ENCODE results near the gene KCNG2. TPM values are rescaled to one million over a fixed set of nuclear protein-coding genes. Genes with fewer than 3 reads are reported as not detected.

Gene KCNG2
- total RNA-seq, 4 donors from 2014 or later = 0.27 TPM; not detected in 3

DNA sequence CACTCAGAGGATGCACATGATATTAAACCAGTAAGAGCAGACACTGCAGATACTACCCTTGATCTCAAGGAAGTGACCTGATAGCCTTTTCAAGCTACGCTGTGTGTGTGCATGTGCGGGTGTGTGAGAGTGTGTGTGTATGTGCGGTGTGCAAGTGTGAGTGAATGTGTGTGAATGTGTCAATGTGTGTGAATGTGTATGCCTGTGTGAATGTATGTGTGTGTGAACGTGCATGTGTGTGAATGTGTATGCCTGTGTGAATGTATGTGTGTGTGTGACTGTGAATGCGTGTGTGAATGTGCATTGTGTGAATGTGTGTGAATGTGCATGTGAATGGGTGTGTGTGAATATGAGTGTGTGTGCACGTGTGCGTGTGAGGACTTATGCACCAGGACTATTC is 53.8 kb downstream of the KCNG2 start:
- Histone ChIP-seq H3K9me3 (no peaks in the 10 kb centered on the region), H3K4me3 (no peak overlapping the region), H3K27ac (no peak overlapping the region), H3K27me3 (peaks cover 46% of the 10 kb centered on the region), H3K36me3 (no peaks in the 10 kb centered on the region), H3K4me1 (peaks cover 0 to 2% (median 0%) of the 10 kb centered on the region in 3 donors)
- ATAC-seq = no peak
- TF ChIP-seq POLR2A (IDR thresholded peaks at IDR 0.05) = no peak
- no peak for TF ChIP-seq EP300 (IDR thresholded peaks at IDR 0.05)
- TF ChIP-seq POLR2AphosphoS5 (IDR thresholded peaks at IDR 0.05) = no peak
- TF ChIP-seq, protein P1, sequence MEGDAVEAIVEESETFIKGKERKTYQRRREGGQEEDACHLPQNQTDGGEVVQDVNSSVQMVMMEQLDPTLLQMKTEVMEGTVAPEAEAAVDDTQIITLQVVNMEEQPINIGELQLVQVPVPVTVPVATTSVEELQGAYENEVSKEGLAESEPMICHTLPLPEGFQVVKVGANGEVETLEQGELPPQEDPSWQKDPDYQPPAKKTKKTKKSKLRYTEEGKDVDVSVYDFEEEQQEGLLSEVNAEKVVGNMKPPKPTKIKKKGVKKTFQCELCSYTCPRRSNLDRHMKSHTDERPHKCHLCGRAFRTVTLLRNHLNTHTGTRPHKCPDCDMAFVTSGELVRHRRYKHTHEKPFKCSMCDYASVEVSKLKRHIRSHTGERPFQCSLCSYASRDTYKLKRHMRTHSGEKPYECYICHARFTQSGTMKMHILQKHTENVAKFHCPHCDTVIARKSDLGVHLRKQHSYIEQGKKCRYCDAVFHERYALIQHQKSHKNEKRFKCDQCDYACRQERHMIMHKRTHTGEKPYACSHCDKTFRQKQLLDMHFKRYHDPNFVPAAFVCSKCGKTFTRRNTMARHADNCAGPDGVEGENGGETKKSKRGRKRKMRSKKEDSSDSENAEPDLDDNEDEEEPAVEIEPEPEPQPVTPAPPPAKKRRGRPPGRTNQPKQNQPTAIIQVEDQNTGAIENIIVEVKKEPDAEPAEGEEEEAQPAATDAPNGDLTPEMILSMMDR (IDR thresholded peaks at IDR 0.05) = no peak
- 81 to 91% methylated on average over 6 to 7 of the region's 7 CpGs for WGBS, 2 donors (ENCODE audit: low coverage in 1 of 2)

- TF ChIP-seq POLR2A (IDR thresholded peaks at IDR 0.05) = no peak
- no peak for TF ChIP-seq EP300 (IDR thresholded peaks at IDR 0.05)
- TF ChIP-seq, protein P1 (IDR thresholded peaks at IDR 0.05) = no peak
- TF ChIP-seq POLR2AphosphoS5 (IDR thresholded peaks at IDR 0.05) = no peak
- no peak overlapping the region for H3K27ac ChIP-seq
Measured at GRCh38 chr18:79851950-79852349, 54.2 kb downstream of the KCNG2 start.

GRCh38 chr18:79852561-79853302 is 55.0 kb downstream of the KCNG2 start:
- Histone ChIP-seq H3K36me3 (no peaks in the 10 kb centered on the region), H3K27me3 (peaks cover 50% of the 10 kb centered on the region), H3K4me1 (peaks cover 0 to 12% (median 0%) of the 10 kb centered on the region in 3 donors), H3K4me3 (no peak overlapping the region), H3K9me3 (no peaks in the 10 kb centered on the region), H3K27ac (no peak overlapping the region)
- ATAC-seq = no peak
- TF ChIP-seq, protein P1 (IDR thresholded peaks at IDR 0.05) = no peak
- TF ChIP-seq POLR2AphosphoS5 (IDR thresholded peaks at IDR 0.05) = no peak
- WGBS, 2 donors (ENCODE audit: low coverage in 1 of 2) = 80 to 90% methylated on average over 2 to 7 of the region's 33 CpGs

More at GRCh38 chr18:79851950-79852349, 54.2 kb downstream of the KCNG2 start:
- Histone ChIP-seq H3K9me3 (no peaks in the 10 kb centered on the region), H3K27me3 (peaks cover 50% of the 10 kb centered on the region), H3K4me1 (peaks cover 0 to 5% (median 0%) of the 10 kb centered on the region in 3 donors), H3K4me3 (no peak overlapping the region), H3K36me3 (no peaks in the 10 kb centered on the region)
- ATAC-seq = no peak
- 72 to 87% methylated on average over 10 to 23 of the region's 25 CpGs for WGBS, 2 donors (ENCODE audit: low coverage in 1 of 2)

DNA sequence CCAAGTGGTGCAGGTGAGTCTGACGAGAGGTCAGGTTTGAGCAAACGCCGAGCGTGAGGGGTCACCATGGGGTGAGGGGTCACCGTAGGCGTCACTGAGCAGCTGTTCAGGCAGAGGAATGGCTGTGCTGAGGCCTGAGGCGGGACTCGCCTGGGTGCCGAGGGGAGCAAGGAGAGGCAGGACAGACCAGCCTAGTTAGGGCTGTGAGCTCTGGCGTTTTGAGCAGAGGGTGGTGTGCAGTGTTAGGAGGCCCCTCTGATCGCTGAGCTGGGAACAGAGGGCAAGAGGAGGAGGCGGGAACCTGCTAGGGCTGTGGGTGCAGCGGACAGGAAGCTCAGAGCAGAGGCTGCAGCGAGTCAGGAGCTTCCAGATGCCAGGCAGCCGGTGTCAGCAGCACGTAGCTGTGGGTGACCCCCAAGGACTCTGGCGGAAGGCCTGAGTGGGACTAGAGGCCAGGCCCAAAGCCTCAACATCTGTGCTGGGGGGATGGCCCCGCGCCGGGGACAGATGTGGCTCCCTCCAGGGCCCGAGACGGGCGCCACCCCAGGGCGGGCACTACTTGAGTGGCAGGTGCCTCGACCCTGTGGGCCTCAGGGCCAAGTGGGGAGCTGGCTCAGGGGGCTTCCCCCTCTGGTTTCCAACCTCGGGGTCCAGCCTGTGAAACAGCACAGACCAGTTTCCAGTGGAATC is 55.7 kb downstream of the KCNG2 start:
- no peak for TF ChIP-seq POLR2A (IDR thresholded peaks at IDR 0.05)
- no peak for TF ChIP-seq POLR2AphosphoS5 (IDR thresholded peaks at IDR 0.05)
- TF ChIP-seq, protein P1 (IDR thresholded peaks at IDR 0.05) = no peak
- no peak for TF ChIP-seq EP300 (IDR thresholded peaks at IDR 0.05)
- Histone ChIP-seq H3K4me1 (peaks cover 0 to 12% (median 0%) of the 10 kb centered on the region in 3 donors), H3K4me3 (no peak overlapping the region), H3K27me3 (peaks cover 53% of the 10 kb centered on the region), H3K9me3 (no peaks in the 10 kb centered on the region), H3K36me3 (no peaks in the 10 kb centered on the region), H3K27ac (no peak overlapping the region)
- 50 to 68% methylated on average over 4 to 12 of the region's 26 CpGs for WGBS, 2 donors (ENCODE audit: low coverage in 1 of 2)
- ATAC-seq = no peak

Measured in gastroesophageal sphincter (tissue), 4 donors.